HG03039 (cell line): ENCODE results near the gene GPR137.
A peak's percentile ranks its signal among the peaks of the same experiment; 100 is the strongest.
"Not testable (repeated sequence)": the region's sequence is repeated elsewhere in the genome, so short reads cannot be mapped to it uniquely, and the experiment has no call there.

Experiments
- ATAC-seq: cut with Tn5 transposase; IDR thresholded peaks from one replicate; pipeline ENCODE4 v1.9.1; 2021; ENCODE audit warnings: mild to moderate bottlenecking, moderate library complexity; ENCODE audit not compliant: unreplicated experiment

The GPR137 gene

DNA sequence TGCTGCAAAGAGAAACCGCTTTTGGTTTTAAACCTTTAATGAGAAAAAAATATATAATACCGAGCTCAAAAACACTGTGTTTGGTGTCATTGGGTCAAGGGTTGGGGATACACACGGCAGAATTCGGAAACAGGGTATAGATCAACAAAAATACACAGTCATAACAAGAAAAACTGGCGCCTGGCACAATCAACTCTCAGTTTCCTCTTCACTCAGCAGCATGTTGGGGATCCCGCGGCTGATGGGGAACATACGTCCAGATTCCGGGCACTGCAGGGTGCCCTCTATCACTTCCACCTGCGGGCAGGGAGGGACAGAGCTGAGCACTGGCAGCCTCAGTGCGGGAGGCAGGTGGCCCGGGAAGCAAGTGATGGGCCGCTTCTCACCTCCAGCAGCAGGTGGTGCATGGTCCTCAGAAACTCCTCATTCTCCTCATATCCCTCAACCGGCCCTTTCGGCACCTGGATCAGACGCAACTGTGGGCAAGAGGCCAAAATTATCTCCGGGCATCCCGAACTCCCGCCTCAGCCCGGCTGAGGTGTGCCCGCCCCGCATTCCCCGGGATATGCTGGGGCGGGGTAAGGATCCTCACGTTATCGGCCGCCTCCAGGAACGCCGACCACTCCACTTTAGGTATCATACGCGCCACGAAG, 31.1 kb downstream of the GPR137 start:
- ATAC-seq, result no peak

DNA sequence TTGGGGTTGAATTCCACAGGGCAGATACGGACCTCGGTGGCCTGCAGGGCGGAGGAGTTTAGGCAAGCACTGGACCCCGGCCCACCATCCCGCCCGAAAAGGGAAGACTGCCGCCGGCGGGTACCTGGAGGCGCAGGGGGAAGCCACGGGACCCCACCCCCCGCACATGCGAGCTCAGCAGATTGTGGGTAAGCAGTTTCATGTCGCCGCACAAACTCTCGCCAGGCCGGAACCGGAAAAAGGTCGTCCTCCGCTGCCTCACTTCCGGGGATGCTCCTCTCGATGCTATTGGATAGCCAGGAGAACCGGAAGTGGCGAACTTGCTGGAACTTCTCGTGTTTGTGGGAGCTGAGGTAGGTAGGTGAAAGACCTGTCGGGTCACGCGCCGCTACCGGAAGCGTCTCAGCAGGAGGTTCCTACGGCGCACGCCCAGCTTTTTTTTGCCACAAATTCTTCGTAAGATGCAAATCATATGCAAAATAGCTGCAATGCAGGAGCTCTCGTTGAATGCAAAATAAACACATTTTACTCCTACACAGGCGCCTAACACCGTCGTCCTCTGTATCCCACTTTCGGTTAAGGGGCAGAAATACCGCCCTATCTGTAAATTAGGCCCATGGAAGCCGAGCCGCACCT, 31.8 kb downstream of the GPR137 start, which contains the start of gene TRMT112:
Gene TRMT112, minus strand, starts transcription at position 235 of the 636 bp plus-strand sequence. Its CDS starts 33 bp downstream, at position 202.
- peak; percentile 59 for ATAC-seq

DNA sequence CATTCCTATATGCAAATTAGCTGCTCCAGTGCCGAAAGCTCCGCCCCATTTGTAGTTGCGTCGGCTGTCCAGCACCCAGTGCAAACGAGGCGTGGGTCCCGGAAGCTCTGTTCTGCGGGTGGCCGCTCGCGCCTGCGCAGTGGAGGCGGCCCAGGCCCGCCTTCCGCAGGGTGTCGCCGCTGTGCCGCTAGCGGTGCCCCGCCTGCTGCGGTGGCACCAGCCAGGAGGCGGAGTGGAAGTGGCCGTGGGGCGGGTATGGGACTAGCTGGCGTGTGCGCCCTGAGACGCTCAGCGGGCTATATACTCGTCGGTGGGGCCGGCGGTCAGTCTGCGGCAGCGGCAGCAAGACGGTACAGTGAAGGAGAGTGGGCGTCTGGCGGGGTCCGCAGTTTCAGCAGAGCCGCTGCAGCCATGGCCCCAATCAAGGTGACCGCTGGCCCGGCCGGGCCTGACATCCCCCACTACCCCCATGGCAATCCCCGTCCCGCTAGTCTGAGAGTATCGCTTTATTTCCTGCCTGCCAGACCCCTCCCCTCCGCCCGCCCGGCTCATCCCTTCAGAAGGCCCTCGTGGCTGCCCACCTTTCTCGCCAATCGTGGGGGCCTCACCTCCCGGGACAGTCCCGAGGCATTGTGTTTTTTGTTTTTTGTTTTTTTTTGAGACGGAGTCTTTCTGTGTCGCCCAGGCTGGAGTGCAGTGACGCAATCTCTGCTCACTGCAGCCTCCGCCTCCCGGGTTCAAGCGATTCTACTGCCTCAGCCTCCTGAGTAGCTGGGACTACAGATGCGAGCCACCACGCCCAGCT, 32.5 kb downstream of the GPR137 start, which contains the start of gene PRDX5:
Gene PRDX5, plus strand, starts transcription at position 161 of the 805 bp plus-strand sequence. Its CDS starts 95 bp downstream, at position 256.
- peak; percentile 74 for ATAC-seq

DNA sequence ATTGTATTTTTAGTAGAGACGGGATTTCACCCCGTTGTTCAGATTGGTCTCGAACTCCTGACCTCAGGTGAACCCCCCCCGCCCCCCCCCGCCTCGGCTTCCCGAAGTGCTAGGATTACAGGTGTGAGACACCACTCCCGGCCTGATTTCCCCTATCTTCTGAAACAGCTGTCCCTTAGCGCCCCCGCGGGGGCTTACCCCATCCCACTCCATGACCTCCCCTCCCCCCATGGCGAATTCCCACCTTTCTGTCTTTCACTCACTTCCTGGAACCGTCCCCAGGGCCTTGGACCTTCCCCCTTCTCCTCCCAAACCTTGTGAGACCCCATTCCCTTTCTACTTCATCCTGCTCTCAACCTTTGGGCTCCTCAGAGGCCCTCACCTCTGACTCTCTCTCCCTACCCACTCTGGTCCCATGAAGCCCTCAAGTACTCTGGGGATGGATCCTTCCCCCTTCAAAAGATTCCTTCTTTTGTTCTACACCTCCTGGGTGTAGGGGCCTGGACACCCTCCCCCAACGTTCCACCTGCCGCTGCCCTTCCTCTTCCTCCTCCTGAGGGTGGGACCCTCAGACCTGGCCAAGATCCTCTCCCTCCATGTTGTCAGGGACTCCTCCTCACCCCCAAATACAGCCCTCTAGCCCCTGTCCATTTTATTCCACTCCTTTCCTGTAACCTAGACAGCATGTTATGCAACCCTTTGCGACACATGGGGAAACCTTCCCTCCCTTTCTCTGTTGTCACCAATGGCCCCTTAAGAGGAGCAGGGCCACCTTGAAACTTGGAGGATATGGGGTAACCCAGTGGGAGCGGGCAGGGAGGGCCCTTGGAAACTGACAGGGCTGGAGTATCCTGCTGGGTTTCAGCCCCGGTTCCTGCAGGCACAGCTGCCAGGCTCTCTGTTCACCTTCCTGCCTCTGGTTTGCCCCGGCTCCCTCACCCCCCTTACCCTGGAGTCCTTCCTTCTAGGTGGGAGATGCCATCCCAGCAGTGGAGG, 33.4 kb downstream of the GPR137 start:
- no peak for ATAC-seq

DNA sequence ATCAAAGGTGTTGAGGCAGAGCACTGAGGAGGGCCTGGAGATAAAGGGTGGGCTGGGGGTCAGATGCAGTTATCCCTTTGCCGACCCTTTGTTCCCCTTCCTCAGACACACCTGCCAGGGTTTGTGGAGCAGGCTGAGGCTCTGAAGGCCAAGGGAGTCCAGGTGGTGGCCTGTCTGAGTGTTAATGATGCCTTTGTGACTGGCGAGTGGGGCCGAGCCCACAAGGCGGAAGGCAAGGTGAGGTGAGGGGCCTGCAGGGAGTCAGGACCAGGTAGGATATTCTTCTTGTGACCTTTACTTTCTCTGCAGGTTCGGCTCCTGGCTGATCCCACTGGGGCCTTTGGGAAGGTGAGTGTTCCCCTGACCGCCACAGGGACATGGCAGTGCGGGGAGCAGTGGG, 34.9 kb downstream of the GPR137 start:
- ATAC-seq, result no peak

DNA sequence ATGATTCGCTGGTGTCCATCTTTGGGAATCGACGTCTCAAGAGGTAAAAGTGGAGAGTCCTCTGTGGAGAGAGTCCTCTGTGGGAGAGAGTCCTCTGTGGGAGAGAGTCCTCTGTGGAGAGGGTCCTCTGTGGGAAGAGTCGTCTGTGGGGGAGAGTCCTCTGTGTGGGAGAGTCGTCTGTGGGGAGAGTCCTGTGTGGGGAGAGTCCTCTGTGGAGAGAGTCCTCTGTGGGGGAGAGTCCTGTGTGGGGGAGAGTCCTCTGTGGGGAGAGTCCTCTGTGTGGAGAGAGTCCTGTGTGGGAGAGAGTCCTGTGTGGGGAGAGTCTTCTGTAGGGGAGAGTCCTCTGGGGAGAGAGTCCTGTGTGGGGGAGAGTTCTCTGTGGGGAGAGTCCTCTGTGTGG, 35.4 kb downstream of the GPR137 start:
- no peak for ATAC-seq

DNA sequence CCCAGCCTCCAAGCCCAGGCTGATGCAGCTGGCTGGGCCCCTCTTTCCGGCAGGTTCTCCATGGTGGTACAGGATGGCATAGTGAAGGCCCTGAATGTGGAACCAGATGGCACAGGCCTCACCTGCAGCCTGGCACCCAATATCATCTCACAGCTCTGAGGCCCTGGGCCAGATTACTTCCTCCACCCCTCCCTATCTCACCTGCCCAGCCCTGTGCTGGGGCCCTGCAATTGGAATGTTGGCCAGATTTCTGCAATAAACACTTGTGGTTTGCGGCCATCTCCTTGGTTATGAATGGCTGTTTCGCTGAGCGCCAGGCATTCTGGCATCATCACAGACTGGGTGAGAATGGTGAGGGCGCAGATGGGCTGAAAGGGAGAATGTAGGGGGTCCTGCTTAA, 35.9 kb downstream of the GPR137 start:
- no peak for ATAC-seq

DNA sequence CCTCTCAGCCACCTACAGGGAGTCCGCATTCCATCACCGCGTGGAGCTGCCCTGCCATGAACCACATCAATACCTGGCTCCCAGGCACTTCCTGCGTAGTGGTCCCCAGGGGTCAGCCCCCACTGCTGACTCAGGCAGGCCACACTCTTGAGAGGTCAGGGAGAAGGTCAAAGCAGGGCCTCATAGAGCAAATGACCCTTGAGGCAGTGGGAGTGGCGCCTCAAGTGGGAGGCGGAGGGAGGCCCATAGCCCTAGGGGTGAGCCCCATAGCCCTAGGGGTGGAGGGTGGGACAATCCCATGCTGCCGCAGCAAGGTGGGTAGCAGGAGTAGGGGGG, 37.2 kb downstream of the GPR137 start:
- no peak for ATAC-seq

DNA sequence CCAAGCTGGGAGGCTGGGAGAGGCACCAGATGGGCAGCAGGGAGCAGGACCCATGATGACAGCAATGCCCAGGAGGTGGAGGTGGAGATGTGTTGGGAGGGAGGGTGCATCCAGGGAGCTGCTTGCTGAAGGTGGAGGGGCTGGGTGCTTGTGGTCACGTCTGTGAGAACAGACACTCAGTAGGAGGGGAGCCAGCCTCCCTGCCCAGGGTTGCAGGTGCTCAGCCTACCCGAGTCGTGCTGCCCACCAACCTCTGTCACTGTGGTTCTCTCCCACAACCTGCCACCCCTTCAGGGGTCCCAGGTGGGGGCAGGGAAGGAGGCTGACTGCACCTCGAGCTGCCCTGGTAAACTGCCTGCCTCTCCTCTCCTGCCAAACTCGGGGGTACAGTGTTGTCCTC, 37.7 kb downstream of the GPR137 start:
- no peak for ATAC-seq

DNA sequence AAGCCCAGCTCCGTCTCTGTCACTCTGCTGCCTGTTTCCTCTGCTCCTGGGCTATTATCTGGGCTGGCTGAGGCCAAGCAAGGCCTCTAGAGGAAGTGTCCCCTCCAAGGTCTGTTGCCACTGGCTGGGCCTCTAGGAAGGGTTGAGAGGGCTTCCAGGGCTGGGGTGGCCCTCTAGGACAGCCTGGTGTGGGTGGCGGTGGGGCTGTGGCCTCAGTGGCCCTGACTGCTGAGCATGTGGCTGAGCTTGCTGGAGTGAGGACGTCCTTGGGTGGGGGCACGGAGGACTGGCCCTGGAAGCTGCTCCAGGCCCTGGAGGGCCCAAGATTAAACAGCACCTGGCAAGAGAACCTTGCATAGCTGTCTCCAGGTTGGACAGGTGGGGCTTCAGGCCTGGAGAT, 38.3 kb downstream of the GPR137 start:
- ATAC-seq, result not testable (repeated sequence)

DNA sequence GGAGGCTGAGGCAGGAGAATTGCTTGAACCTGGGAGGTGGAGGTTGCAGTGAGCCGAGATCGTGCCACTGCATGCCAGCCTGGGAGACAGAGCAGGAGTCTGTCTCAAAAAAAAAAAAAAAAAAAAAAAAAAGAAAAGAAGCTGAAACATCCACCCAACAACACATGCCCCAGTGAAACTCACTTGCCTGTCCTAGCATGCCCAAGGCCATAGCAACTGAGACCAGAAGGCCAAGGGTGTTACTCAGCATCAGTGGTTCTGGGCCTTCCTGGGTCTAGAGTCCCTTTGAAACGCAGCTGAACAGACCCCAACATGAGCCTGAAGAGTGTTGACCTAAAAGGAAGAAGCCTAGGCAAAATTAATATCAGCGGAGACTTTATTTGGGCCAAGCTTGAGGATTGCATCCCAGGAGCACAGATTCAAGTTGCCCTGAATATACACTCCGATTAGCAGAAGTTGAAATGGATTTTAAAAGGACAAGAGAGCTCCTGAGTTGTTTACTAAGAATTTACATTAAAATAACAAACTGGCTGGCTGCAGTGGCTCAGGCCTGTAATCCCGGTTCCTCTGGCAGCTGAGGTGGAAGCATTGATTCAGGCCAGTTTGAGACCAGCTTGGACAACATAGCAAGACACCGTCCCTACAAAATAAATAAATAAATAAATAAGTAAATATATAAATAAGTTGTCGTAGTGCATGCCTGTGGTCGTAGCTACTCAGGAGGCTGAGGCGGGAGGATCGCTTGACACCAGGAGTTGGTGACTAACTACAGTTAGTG, 39.2 kb downstream of the GPR137 start:
- ATAC-seq, result no peak

DNA sequence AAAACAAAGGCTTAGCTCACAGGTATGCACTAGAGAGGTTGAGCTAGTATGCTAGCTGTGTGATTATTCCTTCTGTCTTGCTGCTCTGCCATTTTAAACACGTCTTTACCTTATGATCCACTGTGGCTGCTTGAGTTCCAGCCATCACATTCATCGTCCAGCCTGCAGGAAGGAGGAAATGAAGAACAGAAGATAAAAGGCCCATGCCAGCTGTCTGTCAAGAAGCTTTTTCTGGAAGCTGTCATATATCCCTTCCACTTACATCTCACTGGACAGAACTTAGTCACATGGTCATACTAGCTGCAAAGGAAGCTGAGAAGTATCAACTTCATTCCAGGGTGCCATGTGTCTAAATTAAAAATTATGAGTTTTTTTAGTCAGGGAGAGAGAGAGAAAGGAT, 41.7 kb downstream of the GPR137 start:
- no peak for ATAC-seq

DNA sequence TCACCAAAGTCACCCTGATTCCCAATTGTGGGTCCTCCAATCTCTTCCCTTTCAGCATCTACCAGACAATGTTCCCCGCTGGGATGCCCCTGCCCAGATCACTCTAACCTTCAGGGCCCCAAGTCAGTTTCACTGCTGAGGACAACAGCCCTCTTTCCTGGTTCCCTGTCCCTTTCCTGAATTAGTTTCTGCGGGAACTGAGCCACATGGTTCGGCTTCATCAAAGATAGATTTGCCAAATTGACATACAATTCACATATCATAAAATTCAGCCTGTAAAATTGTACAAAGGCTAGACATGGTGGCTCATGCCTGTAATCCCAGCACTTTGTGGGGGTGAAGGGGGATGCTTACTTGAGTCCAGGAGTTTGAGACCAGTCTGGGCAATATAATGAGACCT, 42.3 kb downstream of the GPR137 start:
- no peak for ATAC-seq

DNA sequence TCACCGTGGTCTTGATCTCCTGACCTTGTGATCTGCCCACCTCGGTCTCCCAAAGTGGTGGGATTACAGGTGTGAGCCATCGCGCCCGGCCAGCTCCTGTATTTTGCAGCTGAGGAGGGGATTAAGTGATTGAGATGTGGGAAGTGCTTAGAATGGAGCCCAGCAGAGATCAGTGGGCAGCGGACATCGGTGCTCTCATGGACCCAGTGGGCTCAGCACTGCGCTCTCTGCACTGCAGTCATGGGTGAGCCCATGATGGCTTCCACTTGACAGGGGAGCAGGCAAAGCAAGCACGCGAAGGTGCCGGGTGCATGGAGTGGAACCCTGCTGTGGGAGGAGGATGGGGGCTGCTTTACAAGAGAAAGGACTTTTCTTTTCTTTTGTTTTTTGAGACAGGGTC, 45.2 kb downstream of the GPR137 start:
- no peak for ATAC-seq

DNA sequence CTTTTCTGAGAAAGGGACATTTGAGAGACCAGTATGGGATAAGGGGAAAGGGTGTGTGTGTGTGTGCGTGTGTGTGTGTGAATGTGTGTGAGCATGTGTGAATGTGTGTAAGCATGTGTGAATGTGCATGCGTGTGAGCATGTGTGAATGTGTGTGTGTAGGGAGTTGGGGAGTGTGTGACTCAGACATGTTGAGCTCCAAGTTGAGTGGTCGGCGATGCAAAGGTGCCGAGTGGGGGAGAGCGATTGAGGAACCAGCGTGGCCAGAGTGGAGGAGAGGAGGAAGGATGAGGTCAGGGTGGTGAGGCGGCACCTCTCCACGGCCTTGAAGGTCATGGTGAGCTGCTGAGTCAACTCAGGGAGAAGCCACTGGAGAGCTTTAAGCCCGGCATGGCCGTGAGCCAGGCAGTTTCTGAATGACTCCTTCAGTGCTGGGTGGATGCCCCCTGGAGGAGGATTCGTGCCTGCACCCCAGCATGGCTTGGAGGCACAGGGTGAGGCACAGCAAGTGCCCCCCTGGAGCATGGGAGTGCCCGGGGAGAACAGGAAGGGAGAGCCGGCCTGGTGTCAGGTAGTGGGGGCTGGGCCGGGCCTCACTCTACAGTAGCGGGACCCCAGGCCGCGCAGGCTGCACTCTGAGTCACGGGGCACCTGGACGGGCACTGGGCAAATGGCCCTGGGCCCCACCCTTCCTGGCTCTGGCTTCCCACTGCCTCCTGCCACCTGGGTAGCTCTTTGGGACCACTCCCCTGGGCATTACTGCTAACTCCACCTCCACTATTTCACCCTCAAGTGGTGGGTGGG, 46.1 kb downstream of the GPR137 start:
- ATAC-seq, result peak; percentile 40

DNA sequence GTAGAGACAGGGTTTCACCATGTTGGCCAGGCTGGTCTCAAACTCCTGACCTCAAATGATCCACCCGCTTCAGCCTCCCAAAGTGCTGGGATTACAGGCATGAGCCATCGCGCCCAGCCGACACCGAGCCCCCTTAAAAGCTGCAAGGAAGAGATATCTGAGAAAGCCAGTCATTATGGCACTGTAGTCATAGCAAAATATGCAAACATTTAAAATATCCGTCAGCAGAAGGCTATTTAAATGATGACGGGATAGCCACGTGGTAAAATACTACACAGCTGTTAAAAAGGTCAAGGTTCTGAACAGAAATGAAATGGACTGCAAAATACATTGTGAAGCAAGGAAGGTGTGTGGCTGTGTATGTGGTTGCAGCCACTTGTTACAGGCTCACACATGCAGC, 47.9 kb downstream of the GPR137 start:
- ATAC-seq, result no peak

DNA sequence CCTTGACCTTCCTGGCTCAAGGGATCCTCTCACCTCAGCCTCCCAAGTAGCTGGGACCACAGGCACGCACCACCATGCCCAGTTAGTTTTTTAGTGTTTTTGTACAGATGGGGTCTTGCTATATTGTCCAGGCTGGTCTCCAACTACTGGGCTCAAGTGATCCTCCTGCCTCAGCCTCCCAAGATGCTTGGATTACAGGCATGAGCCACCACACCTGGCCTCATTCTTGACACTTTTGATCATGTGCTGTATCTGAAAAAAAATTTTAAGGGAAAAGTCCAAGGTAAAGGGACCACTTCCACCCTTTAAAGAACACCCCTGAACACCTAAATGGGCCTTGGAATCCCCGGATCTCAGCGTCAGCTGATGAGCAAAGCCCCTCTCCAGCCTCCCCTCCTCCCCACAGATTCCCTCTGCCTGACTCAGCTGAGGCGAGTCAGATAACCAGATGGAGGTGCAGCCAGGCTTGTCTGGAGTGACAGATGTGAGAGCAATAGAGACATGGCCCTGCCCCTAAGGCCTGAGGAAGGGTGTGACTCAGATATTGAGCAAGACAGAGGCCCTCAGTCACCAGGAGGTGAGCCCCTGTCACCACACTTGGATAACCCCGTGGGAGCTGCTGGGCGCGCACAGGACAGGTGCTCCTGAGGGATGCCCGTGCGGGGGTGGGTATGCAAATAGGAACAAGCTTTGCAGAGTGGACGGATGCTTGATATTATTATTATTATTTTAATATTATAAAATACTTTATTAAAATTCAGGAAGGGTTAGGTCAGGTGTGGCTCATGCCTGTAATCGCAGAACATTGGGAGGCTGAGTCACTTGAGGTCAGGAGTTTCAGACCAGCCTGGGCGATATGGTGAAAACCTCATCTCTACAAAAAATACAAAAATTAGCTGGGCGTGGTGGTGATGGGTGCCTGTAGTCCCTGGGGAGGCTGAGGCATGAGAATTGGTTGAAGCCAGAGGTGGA, 49.4 kb downstream of the GPR137 start:
- ATAC-seq, result peak; percentile 58
